Uterus (tissue), 2 donors: Measurements from ENCODE around the gene DNAJC16.
"Not testable (repeated sequence)": the region's sequence is repeated elsewhere in the genome, so short reads cannot be mapped to it uniquely, and the experiment has no call there.

Experiments
- CTCF ChIP-seq, 4 experiments: fragments of 200-600 bp in 2 of 4; fragments of 450-650 bp in 2 of 4; sonication (generic) in 2 of 4; IDR thresholded peaks; one replicate each; pipeline ENCODE4 v1.5.1; 2016 to 2019; ENCODE audit warnings: antibody characterized with exemption in 4 of 4, mild to moderate bottlenecking in 2 of 4, moderate library complexity in 1 of 4
- POLR2A ChIP-seq, 2 donors: fragments of 450-650 bp; IDR thresholded peaks; one replicate each; pipeline ENCODE4 v1.6.1; 2016; ENCODE audit warnings: antibody characterized with exemption in 2 of 2, mild to moderate bottlenecking in 1 of 2, moderate library complexity in 1 of 2

- not testable (repeated sequence) for TF ChIP-seq CTCF, POLR2A (IDR thresholded peaks at IDR 0.05)
These were observed 42.2 kb upstream of the DNAJC16 start for GRCh38 chr1:15484443-15484842.
